ENCODE data around the gene SH3GLB2.

- TF ChIP-seq IRF3 (IDR thresholded peaks at IDR 0.05) (no peak), MAX (IDR thresholded peaks at IDR 0.05; ENCODE audit: low read depth, low read length) (no peak), ZBTB11 (CRISPR knock-in tag; IDR thresholded peaks at IDR 0.05) (no peak), SIX5 (IDR thresholded peaks at IDR 0.05; ENCODE audit: low read depth, low read length, severe bottlenecking) (no peak), NKRF (conservative IDR thresholded peaks at IDR 0.05) (no peak)
These were observed 17.7 kb downstream of the SH3GLB2 start for GRCh38 chr9:129010267-129010975.
